GM23248 (cell line): ENCODE data around the gene JAK3. TPM values are rescaled to one million over a fixed set of nuclear protein-coding genes. Genes with fewer than 3 reads are reported as not detected.
"Not testable (repeated sequence)": the region's sequence is repeated elsewhere in the genome, so short reads cannot be mapped to it uniquely, and the experiment has no call there.

Experiments
- DNase-seq: peaks from one replicate; pipeline ENCODE4 v3.0.0-alpha.2; 2015
- H2AFZ ChIP-seq: fragments of 200-600 bp; sonication (generic); 2 replicates; pipeline ENCODE4 v1.6.1; 2016; ENCODE audit warnings: antibody characterized with exemption
- H3F3A ChIP-seq: fragments of 200-600 bp; sonication (generic); 2 replicates; pipeline ENCODE4 v1.6.1; 2016; ENCODE audit warnings: mild to moderate bottlenecking, antibody characterized with exemption, mixed run types; ENCODE audit not compliant: insufficient read depth
- H3K27ac ChIP-seq: fragments of 200-600 bp; sonication (generic); 2 replicates; pipeline ENCODE4 v1.5.1; 2016; ENCODE audit warnings: mild to moderate bottlenecking
- H3K27me3 ChIP-seq: fragments of 200-600 bp; sonication (generic); replicated peaks from 2 replicates; pipeline ENCODE4 v1.6.1; 2016; ENCODE audit warnings: mild to moderate bottlenecking; ENCODE audit not compliant: insufficient read depth
- H3K36me3 ChIP-seq: fragments of 200-600 bp; sonication (generic); 2 replicates; pipeline ENCODE4 v1.6.1; 2016; ENCODE audit warnings: low read depth, mild to moderate bottlenecking
- H3K4me1 ChIP-seq: fragments of 200-600 bp; sonication (generic); 2 replicates; pipeline ENCODE4 v1.6.1; 2016; ENCODE audit warnings: mild to moderate bottlenecking; ENCODE audit not compliant: insufficient read depth
- H3K4me2 ChIP-seq: fragments of 200-600 bp; sonication (generic); one replicate; pipeline ENCODE4 v1.6.1; 2016; ENCODE audit warnings: mild to moderate bottlenecking; ENCODE audit not compliant: unreplicated experiment
- H3K4me3 ChIP-seq: fragments of 200-600 bp; sonication (generic); 2 replicates; pipeline ENCODE4 v1.5.1; 2016; ENCODE audit warnings: mild to moderate bottlenecking
- H3K79me2 ChIP-seq: fragments of 200-600 bp; sonication (generic); 2 replicates; pipeline ENCODE4 v1.6.1; 2016; ENCODE audit warnings: mild to moderate bottlenecking; ENCODE audit not compliant: insufficient read depth
- H3K9ac ChIP-seq: fragments of 200-600 bp; sonication (generic); 2 replicates; pipeline ENCODE4 v1.6.1; 2016; ENCODE audit warnings: mild to moderate bottlenecking
- H3K9me2 ChIP-seq: fragments of 200-600 bp; sonication (generic); 2 replicates; pipeline ENCODE4 v1.6.1; 2016; ENCODE audit warnings: mixed run types, mild to moderate bottlenecking, moderate library complexity; ENCODE audit not compliant: insufficient read depth
- H3K9me3 ChIP-seq: fragments of 200-600 bp; sonication (generic); one replicate; pipeline ENCODE4 v1.6.1; 2017; ENCODE audit warnings: low read depth
- H4K20me1 ChIP-seq: fragments of 200-600 bp; sonication (generic); 2 replicates; pipeline ENCODE4 v1.6.0; 2016; ENCODE audit not compliant: insufficient read depth
- EZH2 ChIP-seq: fragments of 200-600 bp; sonication (generic); IDR thresholded peaks from 2 replicates; pipeline ENCODE4 v1.6.1; 2018; ENCODE audit warnings: antibody characterized with exemption, mild to moderate bottlenecking; ENCODE audit not compliant: insufficient read depth, poor library complexity, severe bottlenecking
- EZH2phosphoT487 ChIP-seq: fragments of 200-600 bp; sonication (generic); IDR thresholded peaks from 2 replicates; pipeline ENCODE4 v1.6.1; 2018; ENCODE audit warnings: antibody characterized with exemption, moderate library complexity, mild to moderate bottlenecking, low read depth; ENCODE audit not compliant: insufficient read depth
- WGBS, 2 experiments: methylation state at CpG; one replicate each; pipeline ENCODE4 v1.1.6; 2015 to 2017; ENCODE audit warnings: low lambda C conversion rate in 2 of 2, low coverage in 1 of 2; ENCODE audit errors: missing lambda C conversion rate in 2 of 2; 5-methylcytosine and 5-hydroxymethylcytosine counted together
- in situ Hi-C: fragments of 300-500 bp; cut with MboI; formaldehyde crosslinking; loops from 2 replicates; pipeline ENCODE4 v1.15.0; 2020
- polyA plus RNA-seq: library from polyadenylated mRNA; unstranded; fragments of >200 nt; fragmentation: Nextera tagmentation; extraction: Ambion mirVana; gene quantifications from 2 replicates; pipeline ENCODE4 v1.2.1, GENCODE V29; 2016
- total RNA-seq: library from RNA; depleted of rRNA; stranded (reverse); fragments of >200 nt; shearing (Covaris generic); gene quantifications from 2 replicates; pipeline ENCODE4 v1.2.3, GENCODE V29; 2014

JAK3 gene
- total and polyA plus RNA-seq, 2 experiments from 2014 or later: 5.0 to 5.9 TPM

DNA sequence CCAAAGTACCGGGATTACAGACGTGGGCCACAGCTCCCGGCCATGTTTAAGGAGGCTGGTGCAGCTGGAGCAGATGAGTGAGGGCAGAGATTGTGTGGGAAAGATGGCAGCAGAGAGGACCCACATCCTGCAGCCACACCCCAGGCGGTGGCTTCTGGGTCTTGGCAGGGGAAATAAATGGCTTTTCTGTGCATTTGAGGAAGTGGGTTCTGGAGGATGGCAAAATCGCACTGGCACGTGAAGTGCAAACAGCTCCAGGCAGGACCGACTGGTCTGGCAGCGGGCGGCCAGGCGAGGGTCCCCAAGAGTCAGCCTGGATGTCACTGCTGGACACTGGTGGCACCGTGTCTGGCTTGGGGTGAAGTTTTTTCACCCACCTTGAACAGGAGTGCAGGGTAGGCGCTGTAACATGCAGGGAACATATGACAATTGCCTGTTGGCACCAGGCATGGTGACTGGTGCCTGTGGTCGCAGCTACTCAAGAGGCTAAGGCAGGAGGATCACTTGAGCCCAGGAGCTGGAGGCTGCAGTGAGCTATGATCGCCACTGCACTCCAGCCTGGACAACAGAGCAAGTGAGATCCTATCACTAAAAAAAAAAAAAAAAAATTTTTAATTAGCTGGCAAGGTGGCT is 44.4 kb downstream of the JAK3 start:
- no peaks in the 10 kb centered on the region for H3K4me1 ChIP-seq
- no peak for DNase-seq
- in situ Hi-C loops: no loop called here
- no peaks in the 10 kb centered on the region for H3F3A ChIP-seq
- H3K36me3 ChIP-seq: no peaks in the 10 kb centered on the region
- no peaks in the 10 kb centered on the region for H4K20me1 ChIP-seq
- peaks cover 9% of the 10 kb centered on the region for H3K27me3 ChIP-seq
- H3K9ac ChIP-seq: no peak overlapping the region
- TF ChIP-seq EZH2 (no peak), EZH2phosphoT487 (no peak)
- no peaks in the 10 kb centered on the region for H3K9me2 ChIP-seq
- WGBS, 2 experiments: 47 to 53% methylated on average over 14 of the region's 14 CpGs
- H3K9me3 ChIP-seq: no peaks in the 10 kb centered on the region
- no peaks in the 10 kb centered on the region for H3K79me2 ChIP-seq
- H3K27ac ChIP-seq: no peak overlapping the region
- H3K4me3 ChIP-seq: no peak overlapping the region
- H3K4me2 ChIP-seq: no peak overlapping the region
- H2AFZ ChIP-seq: no peak overlapping the region

DNA sequence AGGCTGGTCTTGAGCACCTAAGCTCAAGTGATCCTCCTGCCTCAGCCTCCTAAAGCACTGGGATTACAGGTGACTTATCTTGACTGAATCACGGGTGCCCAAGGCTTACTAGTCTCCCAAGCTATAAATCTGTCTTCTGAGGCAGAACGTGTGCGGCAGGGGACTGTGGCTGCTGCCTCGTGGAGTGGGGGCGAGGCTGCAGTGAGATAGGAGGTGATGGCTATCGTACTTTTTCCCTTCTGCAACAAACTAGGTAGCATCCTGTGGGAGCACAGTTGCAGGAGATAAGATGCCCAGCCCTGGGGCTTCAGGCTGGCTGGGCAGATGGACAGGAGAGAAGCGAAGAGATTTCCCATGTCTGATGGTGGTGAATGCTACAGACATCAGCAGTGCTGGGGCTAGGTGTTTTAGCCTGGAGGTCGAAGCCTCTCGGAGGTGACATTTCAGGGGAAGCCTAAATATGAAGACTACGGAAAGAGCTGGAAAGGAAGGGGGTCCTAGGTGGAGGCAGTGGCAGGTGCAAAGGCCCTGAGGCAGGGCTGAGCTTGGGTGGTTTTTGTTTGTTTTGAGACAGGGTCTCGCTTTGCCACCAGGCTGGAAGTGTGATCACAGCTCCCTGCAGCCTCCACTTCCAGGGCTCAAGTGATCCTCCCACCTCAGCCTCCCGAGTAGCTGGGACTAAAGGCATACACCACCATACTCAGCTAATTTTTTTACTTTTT is 45.5 kb downstream of the JAK3 start:
- no peak overlapping the region for H3K4me3 ChIP-seq
- in situ Hi-C loops: no loop called here
- no peak overlapping the region for H3K27ac ChIP-seq
- 31 to 33% methylated on average over 12 of the region's 12 CpGs for WGBS, 2 experiments
- no peak overlapping the region for H3K9ac ChIP-seq
- H4K20me1 ChIP-seq: no peaks in the 10 kb centered on the region
- no peak overlapping the region for H3K4me2 ChIP-seq
- no peak overlapping the region for H2AFZ ChIP-seq
- H3K27me3 ChIP-seq: peaks cover 6% of the 10 kb centered on the region
- no peaks in the 10 kb centered on the region for H3K9me2 ChIP-seq
- DNase-seq: no peak
- no peaks in the 10 kb centered on the region for H3K4me1 ChIP-seq
- H3F3A ChIP-seq: no peaks in the 10 kb centered on the region
- H3K9me3 ChIP-seq: no peaks in the 10 kb centered on the region
- no peaks in the 10 kb centered on the region for H3K36me3 ChIP-seq
- TF ChIP-seq EZH2: no peak
- TF ChIP-seq EZH2phosphoT487: no peak
- H3K79me2 ChIP-seq: no peaks in the 10 kb centered on the region

DNA sequence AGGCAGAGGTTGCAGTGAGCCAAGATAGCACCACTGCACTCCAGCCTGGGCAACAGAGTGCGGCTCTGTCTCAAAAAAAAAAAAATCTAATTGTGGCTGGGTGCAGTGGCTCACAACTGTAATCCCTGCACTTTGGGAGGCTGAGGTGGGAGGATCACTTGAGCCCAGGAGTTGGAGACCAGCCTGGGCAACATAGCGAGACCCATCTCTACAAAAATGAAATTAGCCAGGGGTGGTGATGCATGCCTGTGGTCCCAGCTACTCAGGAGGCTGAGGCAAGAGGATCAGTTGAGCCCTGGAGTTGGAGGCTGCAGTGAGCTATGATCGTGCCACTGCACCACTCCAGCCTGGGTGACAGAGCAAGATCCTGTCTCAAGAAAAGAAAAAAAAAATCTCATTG is 49.2 kb downstream of the JAK3 start:
- H4K20me1 ChIP-seq, H3K4me1 ChIP-seq, H3F3A ChIP-seq, H3K9me3 ChIP-seq, in situ Hi-C loops, H3K4me3 ChIP-seq, H3K36me3 ChIP-seq, H3K9ac ChIP-seq, H3K79me2 ChIP-seq, H3K9me2 ChIP-seq, DNase-seq, H3K4me2 ChIP-seq, H2AFZ ChIP-seq, H3K27ac ChIP-seq: not testable (repeated sequence)
- peaks cover 31% of the 10 kb centered on the region for H3K27me3 ChIP-seq
- 60 to 64% methylated on average over 3 of the region's 3 CpGs for WGBS, 2 experiments

DNA sequence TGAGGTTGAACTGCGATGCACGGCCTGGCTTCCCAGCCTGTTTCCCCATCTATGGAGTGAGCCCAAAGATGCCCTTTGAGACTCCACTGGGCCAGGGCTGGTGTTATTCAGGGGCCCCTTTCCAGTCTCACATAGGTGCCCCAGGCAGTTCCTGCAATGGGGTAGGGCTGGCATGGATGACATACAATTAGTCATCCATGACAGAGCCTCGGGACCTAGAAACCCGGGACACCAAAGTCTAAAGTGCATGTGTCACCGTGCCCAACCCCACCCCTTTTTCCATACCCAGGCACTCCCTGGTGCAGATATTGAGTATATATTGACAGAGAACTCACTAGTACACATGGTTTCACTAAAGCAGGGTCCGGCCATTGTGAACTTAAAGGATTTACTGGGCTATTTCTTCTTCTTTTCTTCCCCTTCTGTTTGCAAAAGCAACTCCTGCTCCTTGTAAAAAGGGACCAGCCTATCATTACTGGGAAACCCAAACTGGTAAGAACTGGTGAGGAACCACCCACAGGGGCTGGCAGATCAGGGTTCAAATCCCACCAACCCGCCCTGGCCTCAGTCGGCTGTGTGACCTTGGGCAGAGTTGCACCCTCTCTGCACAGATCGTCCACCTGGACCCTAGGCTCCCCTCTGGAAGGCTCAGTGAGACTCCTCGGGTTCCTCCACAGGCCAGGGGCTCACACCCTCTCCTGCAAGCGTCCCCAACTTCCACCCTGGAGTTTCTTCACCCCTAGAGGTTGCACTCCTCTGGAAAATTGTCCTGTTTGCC is 50.2 kb downstream of the JAK3 start:
- H3K4me3 ChIP-seq: no peak overlapping the region
- no peak overlapping the region for H3K27ac ChIP-seq
- no peaks in the 10 kb centered on the region for H3K9me3 ChIP-seq
- H3K79me2 ChIP-seq: no peaks in the 10 kb centered on the region
- DNase-seq: peak; percentile 83
- no peaks in the 10 kb centered on the region for H3F3A ChIP-seq
- TF ChIP-seq EZH2phosphoT487: no peak
- no peak for TF ChIP-seq EZH2
- H3K9ac ChIP-seq: no peak overlapping the region
- in situ Hi-C loops: no loop called here
- 38 to 45% methylated on average over 11 of the region's 11 CpGs for WGBS, 2 experiments
- peaks cover 34% of the 10 kb centered on the region for H3K27me3 ChIP-seq
- no peak overlapping the region for H3K4me2 ChIP-seq
- no peaks in the 10 kb centered on the region for H4K20me1 ChIP-seq
- no peak overlapping the region for H2AFZ ChIP-seq
- no peaks in the 10 kb centered on the region for H3K36me3 ChIP-seq
- no peaks in the 10 kb centered on the region for H3K9me2 ChIP-seq
- no peaks in the 10 kb centered on the region for H3K4me1 ChIP-seq
